Lower lobe of right lung (tissue), 2 donors: ENCODE measurements around the gene PPP2R3C. TPM values are rescaled to one million over a fixed set of nuclear protein-coding genes. Genes with fewer than 3 reads are reported as not detected.

Source experiments
- ATAC-seq, 2 donors: fragments of 200-7000 bp; cut with Tn5 transposase; one replicate each; pipeline ENCODE4 v1.9.1; 2020 to 2022; ENCODE audit warnings: mild to moderate bottlenecking in 2 of 2, moderate library complexity in 2 of 2
- DNase-seq: peaks from one replicate; pipeline ENCODE4 v3.0.0-alpha.2; 2020
- H3K27ac ChIP-seq: fragments of 200-600 bp; one replicate; pipeline ENCODE4 v1.8.0; 2022
- H3K27me3 ChIP-seq: fragments of 200-600 bp; one replicate; pipeline ENCODE4 v1.8.0; 2022; ENCODE audit warnings: low read depth
- H3K36me3 ChIP-seq: fragments of 200-600 bp; one replicate; pipeline ENCODE4 v1.8.0; 2022; ENCODE audit warnings: mild to moderate bottlenecking
- H3K4me1 ChIP-seq: fragments of 200-600 bp; one replicate; pipeline ENCODE4 v1.8.0; 2022
- H3K4me3 ChIP-seq: fragments of 200-600 bp; one replicate; pipeline ENCODE4 v1.8.0; 2022; ENCODE audit warnings: mild to moderate bottlenecking
- H3K9me3 ChIP-seq: fragments of 200-600 bp; one replicate; pipeline ENCODE4 v1.8.0; 2022
- intact Hi-C: fragments of 100-400 bp; cut with DNase I; formaldehyde crosslinking; loops from one replicate; pipeline ENCODE4 v1.11.0; 2022
- total RNA-seq: library from RNA; stranded (reverse); fragmentation: NEBNext Ultra II Directional; extraction: Animal tissue kit (Norgen Biotek cat#: 25700); gene quantifications from one replicate; pipeline ENCODE4 v1.2.1, GENCODE V29; 2021
- TF ChIP-seq, protein P1 (sequence below): fragments of 200-600 bp; IDR thresholded peaks from one replicate; pipeline ENCODE4 v1.8.0; 2022; ENCODE audit warnings: antibody characterized with exemption, mild to moderate bottlenecking
- donor health status: DM: no; HTN: yes; CAD: no; lungs with severe emphysema.

The PPP2R3C gene
- total RNA-seq, 1 donor from 2014 or later: 41.4 TPM

DNA sequence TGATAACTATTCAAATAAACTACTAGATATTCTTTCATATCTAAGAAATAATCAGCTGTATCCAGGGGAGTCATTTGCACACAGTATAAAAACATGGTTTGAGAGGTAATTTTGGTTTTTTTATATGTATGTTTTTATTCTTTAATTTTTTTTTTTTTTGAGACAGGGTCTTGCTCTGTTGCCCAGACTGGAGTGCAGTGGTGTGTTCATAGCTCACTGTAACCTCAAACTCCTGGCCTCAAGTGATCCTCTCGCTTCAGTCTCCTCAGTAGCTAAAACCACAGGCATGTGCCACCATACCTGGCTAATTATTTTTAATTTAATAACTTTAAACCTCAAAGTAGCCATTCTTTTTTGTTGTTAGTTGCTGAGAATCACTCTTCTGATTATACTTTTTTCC, 2.3 kb upstream of the PPP2R3C start:
- Histone ChIP-seq H3K27ac (no peak overlapping the region), H3K4me1 (peaks cover 30% of the 10 kb centered on the region), H3K9me3 (no peaks in the 10 kb centered on the region), H3K4me3 (no peak overlapping the region), H3K27me3 (no peaks in the 10 kb centered on the region), H3K36me3 (peaks cover 7% of the 10 kb centered on the region)
- no peak for ATAC-seq
- intact Hi-C loops: no loop called here
- TF ChIP-seq, protein P1, sequence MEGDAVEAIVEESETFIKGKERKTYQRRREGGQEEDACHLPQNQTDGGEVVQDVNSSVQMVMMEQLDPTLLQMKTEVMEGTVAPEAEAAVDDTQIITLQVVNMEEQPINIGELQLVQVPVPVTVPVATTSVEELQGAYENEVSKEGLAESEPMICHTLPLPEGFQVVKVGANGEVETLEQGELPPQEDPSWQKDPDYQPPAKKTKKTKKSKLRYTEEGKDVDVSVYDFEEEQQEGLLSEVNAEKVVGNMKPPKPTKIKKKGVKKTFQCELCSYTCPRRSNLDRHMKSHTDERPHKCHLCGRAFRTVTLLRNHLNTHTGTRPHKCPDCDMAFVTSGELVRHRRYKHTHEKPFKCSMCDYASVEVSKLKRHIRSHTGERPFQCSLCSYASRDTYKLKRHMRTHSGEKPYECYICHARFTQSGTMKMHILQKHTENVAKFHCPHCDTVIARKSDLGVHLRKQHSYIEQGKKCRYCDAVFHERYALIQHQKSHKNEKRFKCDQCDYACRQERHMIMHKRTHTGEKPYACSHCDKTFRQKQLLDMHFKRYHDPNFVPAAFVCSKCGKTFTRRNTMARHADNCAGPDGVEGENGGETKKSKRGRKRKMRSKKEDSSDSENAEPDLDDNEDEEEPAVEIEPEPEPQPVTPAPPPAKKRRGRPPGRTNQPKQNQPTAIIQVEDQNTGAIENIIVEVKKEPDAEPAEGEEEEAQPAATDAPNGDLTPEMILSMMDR: no peak
- DNase-seq: no peak

DNA sequence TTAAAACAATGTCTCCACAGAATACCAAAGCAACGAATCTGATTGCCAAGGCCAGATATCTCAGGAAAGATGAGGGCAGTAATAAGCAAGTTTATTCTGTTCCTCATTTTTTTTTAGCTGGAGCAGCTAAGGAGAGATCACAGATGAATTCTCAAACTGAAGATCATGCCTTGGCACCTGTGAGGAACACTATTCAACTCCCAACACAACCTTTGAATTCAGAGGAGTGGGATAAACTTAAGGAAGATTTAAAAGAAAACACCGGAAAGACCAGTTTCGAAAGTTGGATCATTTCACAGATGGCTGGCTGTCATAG, 1.6 kb upstream of the PPP2R3C start:
- intact Hi-C loops: no loop called here
- TF ChIP-seq, protein P1: no peak

GRCh38 chr14:35122696-35123387, 1.1 kb upstream of the PPP2R3C start:
- Histone ChIP-seq H3K4me3 (peak overlapping the region; percentile 81), H3K27ac (peak overlapping the region; percentile 97), H3K4me1 (peaks cover 30% of the 10 kb centered on the region), H3K9me3 (no peaks in the 10 kb centered on the region), H3K27me3 (no peaks in the 10 kb centered on the region), H3K36me3 (peaks cover 7% of the 10 kb centered on the region)
- TF ChIP-seq, protein P1: no peak
- DNase-seq (no peak), ATAC-seq (peak; percentile 7 to 40)
- intact Hi-C loops: no loop called here

More for the DNA sequence above, 1.6 kb upstream of the PPP2R3C start:
- no peak for DNase-seq
- Histone ChIP-seq H3K27ac (peak overlapping the region; percentile 97), H3K27me3 (no peaks in the 10 kb centered on the region), H3K36me3 (peaks cover 7% of the 10 kb centered on the region), H3K9me3 (no peaks in the 10 kb centered on the region), H3K4me3 (peak overlapping the region; percentile 81), H3K4me1 (peaks cover 30% of the 10 kb centered on the region)
- no peak for ATAC-seq

GRCh38 chr14:35121026-35121886, 534 bp downstream of the PPP2R3C start:
- Histone ChIP-seq H3K4me3 (peak overlapping the region; percentile 81), H3K27me3 (no peaks in the 10 kb centered on the region), H3K4me1 (peaks cover 30% of the 10 kb centered on the region), H3K36me3 (peaks cover 15% of the 10 kb centered on the region), H3K9me3 (no peaks in the 10 kb centered on the region), H3K27ac (peak overlapping the region; percentile 97)
- DNase-seq (peak; percentile 51), ATAC-seq (no peak)
- TF ChIP-seq, protein P1: no peak
- intact Hi-C loops: no loop called here

- intact Hi-C loops: no loop called here
- H3K4me1 ChIP-seq: peaks cover 9% of the 10 kb centered on the region
- no peak for DNase-seq
- H3K36me3 ChIP-seq: peaks cover 56% of the 10 kb centered on the region
- H3K27me3 ChIP-seq: no peaks in the 10 kb centered on the region
- ATAC-seq: no peak
- H3K4me3 ChIP-seq: no peak overlapping the region
- H3K27ac ChIP-seq: no peak overlapping the region
- TF ChIP-seq, protein P1: no peak
- no peaks in the 10 kb centered on the region for H3K9me3 ChIP-seq
These were observed 4.7 kb downstream of the PPP2R3C start for GRCh38 chr14:35117112-35117511.
